HFFc6 (cell line): ENCODE measurements around the gene ITIH4. TPM values are rescaled to one million over a fixed set of nuclear protein-coding genes. Genes with fewer than 3 reads are reported as not detected.
A peak's percentile ranks its signal among the peaks of the same experiment; 100 is the strongest.

ENCODE experiments used
- DNase-seq: peaks from one replicate; pipeline ENCODE4 v3.0.0-alpha.2; 2018
- H3K27ac Mint-ChIP-seq: 2 replicates; pipeline ENCODE4 v1.8.0; 2020; ENCODE audit warnings: mild to moderate bottlenecking, mixed read lengths
- H3K27me3 Mint-ChIP-seq: 2 replicates; pipeline ENCODE4 v1.8.0; 2021; ENCODE audit warnings: mild to moderate bottlenecking, moderate library complexity, mixed read lengths; ENCODE audit not compliant: insufficient read depth
- H3K36me3 Mint-ChIP-seq: 2 replicates; pipeline ENCODE4 v1.8.0; 2021; ENCODE audit warnings: low read depth, mixed read lengths
- H3K4me1 Mint-ChIP-seq: 2 replicates; pipeline ENCODE4 v1.8.0; 2020; ENCODE audit warnings: low read depth, mixed read lengths
- H3K4me3 Mint-ChIP-seq: 2 replicates; pipeline ENCODE4 v1.8.0; 2020; ENCODE audit warnings: mild to moderate bottlenecking, moderate library complexity, mixed read lengths
- H3K9me3 Mint-ChIP-seq: 2 replicates; pipeline ENCODE4 v1.8.0; 2020; ENCODE audit warnings: mild to moderate bottlenecking, mixed read lengths
- total RNA-seq, 6 experiments: library from RNA; stranded (reverse); fragmentation: NEBNext Ultra II Directional; extraction: Animal tissue kit (Norgen Biotek cat#: 25700); gene quantifications; 2 replicates in 1 of 6; 3 replicates in 5 of 6; pipeline ENCODE4 v1.2.3, GENCODE V29; 2021
- TF ChIP-seq, protein P1 (sequence below): fragments of 200-600 bp; sonication (generic); IDR thresholded peaks from 2 replicates; pipeline ENCODE4 v1.5.0; 2021; ENCODE audit warnings: antibody characterized with exemption, mild to moderate bottlenecking

The ITIH4 gene
- total RNA-seq, 6 experiments from 2014 or later, result 0.55 to 2.4 (median 0.79) TPM

DNA sequence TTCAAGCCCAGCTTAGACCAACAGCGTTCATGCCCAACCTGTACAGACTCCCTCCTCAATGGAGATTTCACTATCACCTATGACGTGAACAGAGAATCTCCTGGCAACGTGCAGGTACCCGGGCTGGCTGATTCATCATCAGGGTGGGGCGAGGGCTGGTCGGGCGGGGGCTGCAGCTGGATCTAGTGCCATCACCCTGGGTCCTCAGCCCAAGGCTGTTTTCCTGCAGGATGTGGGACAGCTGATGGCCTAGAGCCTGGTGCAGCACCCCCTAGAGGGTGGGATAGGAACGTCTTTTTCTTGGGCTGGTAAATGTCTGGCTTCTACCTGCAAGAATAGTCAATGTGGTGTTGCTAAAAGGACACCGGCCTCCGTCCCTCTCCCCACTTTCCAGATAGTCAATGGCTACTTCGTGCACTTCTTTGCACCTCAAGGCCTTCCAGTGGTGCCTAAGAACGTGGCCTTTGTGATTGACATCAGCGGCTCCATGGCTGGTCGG, 31.4 kb downstream of the ITIH4 start:
- no peaks in the 10 kb centered on the region for H3K9me3 Mint-ChIP-seq
- DNase-seq, result no peak

DNA sequence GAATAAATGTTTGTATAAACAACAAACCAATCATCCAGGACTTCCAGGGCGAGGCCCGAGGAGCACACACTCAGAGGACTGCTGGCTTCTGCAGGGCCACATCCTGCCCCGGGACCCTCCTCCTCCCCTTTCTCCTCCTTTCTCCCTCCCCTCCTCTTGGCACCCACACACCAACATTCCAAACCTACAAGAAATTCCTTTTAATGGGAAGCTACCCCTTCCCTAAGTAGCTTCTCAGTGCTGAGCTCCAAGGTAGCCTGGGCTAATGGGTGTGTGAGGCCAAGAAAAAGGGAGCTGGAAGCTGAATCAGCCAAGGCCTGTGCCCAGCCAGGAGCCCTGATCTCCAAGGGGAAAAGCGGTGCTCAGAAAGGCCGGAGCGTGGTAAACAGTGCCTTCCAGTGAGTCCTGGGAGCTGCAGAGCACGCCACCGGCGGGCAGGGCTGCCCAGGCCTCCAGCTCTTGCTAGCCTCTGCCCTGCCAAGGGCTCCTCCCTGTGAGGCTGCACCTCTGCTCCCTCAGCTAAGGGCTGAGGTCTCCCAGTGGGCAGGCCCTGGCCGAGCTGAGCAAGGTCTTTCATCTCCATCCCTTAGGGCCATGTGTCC, 32.0 kb downstream of the ITIH4 start:
- DNase-seq, result no peak
- H3K9me3 Mint-ChIP-seq, result no peaks in the 10 kb centered on the region
- no peak overlapping the region for H3K27ac Mint-ChIP-seq
- no peaks in the 10 kb centered on the region for H3K36me3 Mint-ChIP-seq
- H3K4me3 Mint-ChIP-seq, result no peak overlapping the region
- TF ChIP-seq, protein P1, sequence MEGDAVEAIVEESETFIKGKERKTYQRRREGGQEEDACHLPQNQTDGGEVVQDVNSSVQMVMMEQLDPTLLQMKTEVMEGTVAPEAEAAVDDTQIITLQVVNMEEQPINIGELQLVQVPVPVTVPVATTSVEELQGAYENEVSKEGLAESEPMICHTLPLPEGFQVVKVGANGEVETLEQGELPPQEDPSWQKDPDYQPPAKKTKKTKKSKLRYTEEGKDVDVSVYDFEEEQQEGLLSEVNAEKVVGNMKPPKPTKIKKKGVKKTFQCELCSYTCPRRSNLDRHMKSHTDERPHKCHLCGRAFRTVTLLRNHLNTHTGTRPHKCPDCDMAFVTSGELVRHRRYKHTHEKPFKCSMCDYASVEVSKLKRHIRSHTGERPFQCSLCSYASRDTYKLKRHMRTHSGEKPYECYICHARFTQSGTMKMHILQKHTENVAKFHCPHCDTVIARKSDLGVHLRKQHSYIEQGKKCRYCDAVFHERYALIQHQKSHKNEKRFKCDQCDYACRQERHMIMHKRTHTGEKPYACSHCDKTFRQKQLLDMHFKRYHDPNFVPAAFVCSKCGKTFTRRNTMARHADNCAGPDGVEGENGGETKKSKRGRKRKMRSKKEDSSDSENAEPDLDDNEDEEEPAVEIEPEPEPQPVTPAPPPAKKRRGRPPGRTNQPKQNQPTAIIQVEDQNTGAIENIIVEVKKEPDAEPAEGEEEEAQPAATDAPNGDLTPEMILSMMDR, result no peak
- H3K4me1 Mint-ChIP-seq, result peaks cover 25% of the 10 kb centered on the region
- peaks cover 5% of the 10 kb centered on the region; the same call in 1 of the 2 replicates for H3K27me3 Mint-ChIP-seq

More for the DNA sequence above, 31.4 kb downstream of the ITIH4 start:
- TF ChIP-seq, protein P1, result peak; percentile 74
- H3K27me3 Mint-ChIP-seq, result peaks cover 3% of the 10 kb centered on the region; the same call in 1 of the 2 replicates
- peaks cover 22% of the 10 kb centered on the region for H3K4me1 Mint-ChIP-seq
- H3K36me3 Mint-ChIP-seq, result no peaks in the 10 kb centered on the region
- no peak overlapping the region for H3K27ac Mint-ChIP-seq
- H3K4me3 Mint-ChIP-seq, result no peak overlapping the region

DNA sequence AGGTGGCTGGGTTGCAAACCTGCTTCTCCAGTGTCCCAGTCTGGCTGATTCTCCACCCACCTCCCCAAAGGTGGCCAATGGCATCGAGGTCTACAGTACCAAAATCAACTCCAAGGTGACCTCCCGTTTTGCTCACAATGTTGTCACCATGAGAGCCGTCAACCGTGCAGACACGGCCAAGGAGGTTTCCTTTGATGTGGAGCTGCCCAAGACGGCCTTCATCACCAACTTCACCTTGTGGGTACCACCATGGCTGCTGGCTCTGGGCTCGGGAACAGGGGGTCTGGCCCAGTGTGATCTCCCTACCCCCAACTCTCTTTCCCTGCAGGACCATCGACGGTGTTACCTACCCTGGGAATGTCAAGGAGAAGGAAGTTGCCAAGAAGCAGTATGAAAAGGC, 34.1 kb downstream of the ITIH4 start:
- peaks cover 15% of the 10 kb centered on the region for H3K27me3 Mint-ChIP-seq

DNA sequence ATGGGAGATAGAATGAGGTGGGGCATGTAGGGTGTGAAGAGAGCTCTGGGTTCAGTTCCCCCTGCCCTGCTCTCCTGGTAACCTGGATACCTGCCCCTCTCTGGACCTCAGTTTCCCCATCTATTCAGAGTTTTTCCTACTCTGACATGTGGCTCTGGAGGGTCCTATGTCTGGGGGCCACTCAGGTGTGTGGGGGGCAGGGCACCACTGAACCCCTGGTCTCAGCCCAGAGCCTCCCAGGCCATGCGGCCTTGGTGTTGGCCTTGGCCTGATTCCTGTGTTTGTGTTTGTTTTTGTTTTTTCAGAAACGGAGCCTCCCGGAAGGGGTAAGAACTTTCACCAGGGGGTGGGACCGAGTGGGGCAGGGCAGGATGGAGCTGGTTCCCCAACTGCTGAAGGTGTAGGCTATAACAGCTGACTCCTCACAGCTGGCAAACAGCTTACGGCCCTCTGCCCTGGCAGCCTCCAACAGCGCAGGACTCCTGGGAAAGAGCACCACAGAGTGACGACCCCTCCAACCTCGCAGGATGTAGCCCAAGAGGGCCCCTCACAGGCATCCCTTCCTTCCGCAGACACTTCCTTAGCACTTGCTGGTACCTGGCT, 35.1 kb downstream of the ITIH4 start:
- no peak overlapping the region for H3K4me3 Mint-ChIP-seq
- peaks cover 16% of the 10 kb centered on the region; the same call in 1 of the 2 replicates for H3K4me1 Mint-ChIP-seq
- no peaks in the 10 kb centered on the region for H3K36me3 Mint-ChIP-seq
- peaks cover 19% of the 10 kb centered on the region for H3K27me3 Mint-ChIP-seq
- DNase-seq, result no peak
- TF ChIP-seq, protein P1, result no peak
- no peaks in the 10 kb centered on the region for H3K9me3 Mint-ChIP-seq
- no peak overlapping the region for H3K27ac Mint-ChIP-seq

More for the DNA sequence above, 34.1 kb downstream of the ITIH4 start:
- Mint-ChIP-seq H3K9me3 (no peaks in the 10 kb centered on the region), H3K4me3 (no peak overlapping the region), H3K36me3 (no peaks in the 10 kb centered on the region), H3K4me1 (peaks cover 16% of the 10 kb centered on the region; the same call in 1 of the 2 replicates), H3K27ac (no peak overlapping the region)
- TF ChIP-seq, protein P1, result no peak
- no peak for DNase-seq

DNA sequence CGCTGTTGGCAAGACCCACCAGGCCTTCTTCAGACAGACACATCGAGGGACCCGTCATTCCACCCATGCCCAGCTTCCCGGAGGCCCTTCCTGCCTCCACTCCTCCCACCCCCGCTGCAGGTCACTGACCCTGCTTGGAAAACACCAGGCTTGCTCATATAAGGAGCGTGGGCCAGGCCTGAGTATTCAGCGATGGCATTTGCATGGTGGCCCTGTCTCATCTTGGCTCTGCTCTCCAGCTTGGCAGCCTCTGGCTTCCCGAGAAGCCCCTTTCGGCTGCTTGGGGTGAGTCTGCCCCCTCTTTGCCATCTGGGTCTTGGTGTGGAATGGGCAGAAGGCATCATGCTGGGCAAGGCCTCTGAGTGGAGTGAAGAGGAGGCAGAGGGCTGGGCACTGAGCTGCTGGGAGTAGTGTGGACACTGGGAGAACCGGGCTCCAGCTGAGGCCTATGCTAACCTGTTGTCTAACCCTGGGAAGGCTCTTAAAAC, 35.8 kb downstream of the ITIH4 start, which contains the start of gene ITIH3:
TSS of gene ITIH3 (plus strand) at position 185 of the 488 bp plus-strand sequence. CDS start at position 193, 8 bp downstream.
- Mint-ChIP-seq H3K4me3 (no peak within 1 kb of the TSS), H3K27ac (peak within 1 kb of the TSS; percentile 51; the same call in 1 of the 2 replicates), H3K36me3 (no peaks in the 10 kb centered on the region), H3K4me1 (peaks cover 16% of the 10 kb centered on the region; the same call in 1 of the 2 replicates), H3K9me3 (no peaks in the 10 kb centered on the region), H3K27me3 (peaks cover 19% of the 10 kb centered on the region)
- TF ChIP-seq, protein P1, result no peak
- no peak for DNase-seq
